Adrenal gland (tissue), 12 donors: Measurements from ENCODE around the gene MAPK7. TPM values are rescaled to one million over a fixed set of nuclear protein-coding genes. Genes with fewer than 3 reads are reported as not detected.

Source experiments
- DNase-seq, 7 donors: peaks; one replicate each; pipeline ENCODE4 v3.0.0-alpha.2; 2019 to 2020
- H3K27ac ChIP-seq, 5 donors: fragments of 200-600 bp; sonication (generic) in 4 of 5; 1 replicate in 3 of 5; 2 replicates in 2 of 5; pipeline versions ENCODE4 v1.5.1 to v1.8.0; 2016 to 2020; ENCODE audit warnings: mild to moderate bottlenecking in 1 of 5
- H3K27me3 ChIP-seq: fragments of 200-600 bp; 2 replicates; pipeline ENCODE4 v1.8.0; 2021
- H3K36me3 ChIP-seq, 2 donors: fragments of 200-600 bp; replicated peaks in 1 of 2; 1 replicate in 1 of 2; 2 replicates in 1 of 2; pipeline versions ENCODE4 v1.5.1 to v1.8.0; 2018 to 2022
- H3K4me1 ChIP-seq, 2 donors: fragments of 200-600 bp; replicated peaks in 1 of 2; 1 replicate in 1 of 2; 2 replicates in 1 of 2; pipeline versions ENCODE4 v1.5.1 to v1.8.0; 2018 to 2021
- H3K4me3 ChIP-seq, 4 donors: fragments of 200-600 bp; sonication (generic) in 3 of 4; one replicate each; pipeline ENCODE4 v1.5.1; 2016 to 2018
- H3K9me3 ChIP-seq, 3 donors: fragments of 200-600 bp; sonication (generic) in 1 of 3; replicated peaks in 1 of 3; 1 replicate in 2 of 3; 2 replicates in 1 of 3; pipeline versions ENCODE4 v1.5.1 to v1.8.0; 2016 to 2021
- CTCF ChIP-seq, 6 experiments: fragments of 450-650 bp in 4 of 6; fragments of 200-600 bp in 2 of 6; sonication (generic) in 1 of 6; IDR thresholded peaks; 1 replicate in 5 of 6; 2 replicates in 1 of 6; pipeline versions ENCODE4 v1.5.1 to v1.8.0; 2016 to 2021; ENCODE audit warnings: antibody characterized with exemption in 6 of 6, mild to moderate bottlenecking in 2 of 6, moderate library complexity in 1 of 6
- POLR2A ChIP-seq, 2 donors: fragments of 450-650 bp; IDR thresholded peaks; one replicate each; pipeline ENCODE4 v1.6.1; 2017; ENCODE audit warnings: antibody characterized with exemption in 2 of 2, mild to moderate bottlenecking in 2 of 2, moderate library complexity in 1 of 2
- WGBS, 4 donors: extraction: QIAGEN DNeasy Blood & Tissue Kit in 2 of 4; methylation state at CpG; one replicate each; pipeline versions ENCODE4 v1.1.5 to v1.1.7; 2013 to 2017; 5-methylcytosine and 5-hydroxymethylcytosine counted together
- intact Hi-C, 2 donors: fragments of 100-400 bp; cut with DNase I; formaldehyde crosslinking; loops; one replicate each; pipeline versions ENCODE4 v1.14.1 to v1.15.0; 2022 to 2023
- microRNA counts, 2 donors: library from miRNA; unstranded; fragments of <30 nt; microRNA quantifications; one replicate each; lab custom pipeline; 2016
- microRNA-seq, 3 donors: library from miRNA; unstranded; fragments of <30 nt; microRNA quantifications; one replicate each; pipeline ENCODE4, GENCODE V29; 2017 to 2020
- polyA plus RNA-seq, 3 donors: library from polyadenylated mRNA; stranded (reverse); fragments of 200-250 nt in 2 of 3; fragments of 350-450 nt in 1 of 3; fragmentation: Illumina TruSeq in 1 of 3; extraction: RNeasy Lipid Tissue Mini Kit (QIAGEN cat#74804) in 1 of 3; gene quantifications; one replicate each; pipeline ENCODE4 v1.2.3, GENCODE V29; 2013 to 2014
- small RNA-seq, 2 donors: library from RNA; depleted of rRNA; stranded (forward); fragments of <200 nt; gene quantifications; one replicate each; pipeline ENCODE3, GENCODE V24; 2016
- total RNA-seq, 9 donors: library from RNA; depleted of rRNA in 4 of 9; stranded (reverse); fragments of >200 nt in 4 of 9; fragments of 120-200 nt in 1 of 9; fragmentation: NEBNext Ultra II Directional in 1 of 9; extraction: Animal tissue kit (Norgen Biotek cat#: 25700) in 1 of 9; gene quantifications; one replicate each; pipeline versions ENCODE4 v1.1.0 to v1.2.4, GENCODE V29; 2013 to 2023
- donor health status: healthy with polysubstance abuse.
- donor health status: Bipolar disorder and iron deficiency.
- donor health status: DM: yes; HTN: yes; CAD: no.
- donor health status: DM: no; HTN: no; CAD: no.
- donor health status: DM: no; HTN: no; CAD: no.
- donor health status: DM: yes; HTN: yes; CAD: no.

Gene MAPK7
- total and polyA plus RNA-seq, 12 donors = 7.6 to 223 (median 44.6) TPM

- WGBS, 4 donors = 73 to 87% (median 83%) methylated on average over 3 of the region's 3 CpGs
- H3K27ac ChIP-seq = no peak overlapping the region
- intact Hi-C loops = no loop called here
- no peaks in the 10 kb centered on the region for H3K9me3 ChIP-seq
- no peak for DNase-seq
- TF ChIP-seq POLR2A (IDR thresholded peaks at IDR 0.05) (no peak), CTCF (IDR thresholded peaks at IDR 0.05) (no peak)
- no peak overlapping the region for H3K4me3 ChIP-seq
- no peaks in the 10 kb centered on the region for H3K36me3 ChIP-seq
- no peaks in the 10 kb centered on the region for H3K4me1 ChIP-seq
- no peaks in the 10 kb centered on the region for H3K27me3 ChIP-seq
These were observed 53.4 kb downstream of the MAPK7 start for GRCh38 chr17:19431691-19432090.

MicroRNA genes within 50 kb of the gene (microRNA counts, 767-probe panel; counts per million panel counts)
- 3,771 to 3,952 counts per million in 2 donors for microRNA hsa-miR-1180 (lab: Ali Mortazavi, UCI)

Small RNA genes lying within 50 kb of the gene (microRNA-seq; reads per million reads assigned to microRNA genes)
- 472 to 1,593 (median 841) reads per million in 3 donors for gene MIR1180

Small RNA genes lying within 50 kb of the gene (small RNA-seq; reads per million reads assigned to genes)
- gene MIR1180 (11.0 to 16.4 reads per million in 2 donors), gene RF00537 (0 reads per million in 2 donors)

Other genes with a start within 250 kb of the MAPK7 start
- gene EPN2, start 141.1 kb upstream of the MAPK7 start, total RNA-seq = 10 to 100 TPM; 16.0 to 53.8 (median 21.1) TPM
- gene EPN2, start 141.1 kb upstream of the MAPK7 start, polyA plus RNA-seq = 10 to 100 TPM; 12.0 to 24.6 (median 23.9) TPM
- gene B9D1, start 15.8 kb upstream of the MAPK7 start, total RNA-seq = 10 to 100 TPM; 19.3 to 67.7 (median 29.1) TPM
- gene B9D1, start 15.8 kb upstream of the MAPK7 start, polyA plus RNA-seq = 10 to 100 TPM; 24.7 to 56.4 (median 37.2) TPM
- 10 to 100 TPM in 8 of 9 donors, 1 to 10 TPM in 1; 7.2 to 84.5 (median 29.5) TPM for gene MFAP4, start 8.7 kb downstream of the MAPK7 start, total RNA-seq
- gene MFAP4, start 8.7 kb downstream of the MAPK7 start, polyA plus RNA-seq = 10 to 100 TPM; 36.8 to 53.6 (median 40.1) TPM
- gene RNF112, start 32.7 kb downstream of the MAPK7 start, total RNA-seq = 1 to 10 TPM in 6 of 9 donors, under 1 TPM in 2, not detected in 1; 0.88 to 4.6 (median 1.8) TPM
- gene RNF112, start 32.7 kb downstream of the MAPK7 start, polyA plus RNA-seq = 10 to 100 TPM in 1 of 3 donors, 1 to 10 TPM in 2; 2.8 to 35.6 (median 6.4) TPM
- 100 to 1,000 TPM in 8 of 9 donors, 10 to 100 TPM in 1; 90.1 to 630 (median 182) TPM for gene SLC47A1, start 155.4 kb downstream of the MAPK7 start, total RNA-seq
- gene SLC47A1, start 155.4 kb downstream of the MAPK7 start, polyA plus RNA-seq = 100 to 1,000 TPM; 104 to 460 (median 150) TPM